Urinary bladder (tissue), 4 donors: ENCODE results near the gene TIAM1. TPM values are rescaled to one million over a fixed set of nuclear protein-coding genes. Genes with fewer than 3 reads are reported as not detected.

ENCODE experiments used
- DNase-seq: peaks from one replicate; pipeline ENCODE4 v3.0.0-alpha.2; 2015; ENCODE audit errors: extremely low spot score
- H3K27ac ChIP-seq: one replicate; pipeline ENCODE4 v1.5.1; 2013; ENCODE audit warnings: low read depth, mild to moderate bottlenecking, moderate library complexity
- H3K36me3 ChIP-seq: one replicate; pipeline ENCODE4 v1.6.1; 2013; ENCODE audit warnings: mild to moderate bottlenecking, moderate library complexity; ENCODE audit not compliant: insufficient read depth
- H3K4me1 ChIP-seq: one replicate; pipeline ENCODE4 v1.6.1; 2013; ENCODE audit warnings: mild to moderate bottlenecking, moderate library complexity; ENCODE audit not compliant: insufficient read depth
- H3K4me3 ChIP-seq: one replicate; pipeline ENCODE4 v1.5.1; 2013; ENCODE audit warnings: low read depth, low read length
- WGBS: extraction: QIAGEN DNeasy Blood & Tissue Kit; methylation state at CpG from one replicate; pipeline ENCODE4 v1.1.7; 2013; 5-methylcytosine and 5-hydroxymethylcytosine counted together
- polyA plus RNA-seq: library from polyadenylated mRNA; stranded (reverse); fragments of 200-250 nt; gene quantifications from one replicate; pipeline ENCODE4 v1.2.3, GENCODE V29; 2013
- total RNA-seq: library from RNA; depleted of rRNA; stranded (reverse); fragments of >200 nt; gene quantifications from one replicate; pipeline ENCODE4 v1.2.3, GENCODE V29; 2014
- donor health status: healthy with polysubstance abuse.
- donor health status: healthy.

TIAM1 gene
- total and polyA plus RNA-seq, 2 donors = 10.0 to 36.0 TPM

DNA sequence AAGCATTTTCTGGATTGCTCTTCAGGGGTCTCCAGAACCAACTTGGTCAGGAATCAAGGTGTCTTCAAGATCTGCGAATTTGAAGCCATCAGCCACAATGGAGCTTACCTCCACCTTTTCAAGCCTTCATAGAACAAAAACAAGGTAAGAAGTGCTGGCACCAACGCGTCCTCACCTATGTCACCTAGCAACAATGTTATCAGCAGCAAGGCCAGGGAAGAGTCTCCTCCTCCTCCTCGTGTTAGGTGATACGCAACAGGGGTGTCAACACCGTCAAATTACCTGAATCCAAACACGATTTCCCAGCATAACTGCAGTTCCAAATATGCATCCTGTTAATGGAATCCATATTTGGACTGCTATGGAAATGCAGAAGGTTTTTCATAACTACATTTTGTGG, 4.1 kb upstream of the TIAM1 start:
- 88% methylated on average over 7 of the region's 7 CpGs for WGBS
- no peak for DNase-seq
- H3K4me1 ChIP-seq = no peaks in the 10 kb centered on the region
- no peaks in the 10 kb centered on the region for H3K36me3 ChIP-seq
- H3K27ac ChIP-seq = no peak overlapping the region
- H3K4me3 ChIP-seq = no peak overlapping the region

DNA sequence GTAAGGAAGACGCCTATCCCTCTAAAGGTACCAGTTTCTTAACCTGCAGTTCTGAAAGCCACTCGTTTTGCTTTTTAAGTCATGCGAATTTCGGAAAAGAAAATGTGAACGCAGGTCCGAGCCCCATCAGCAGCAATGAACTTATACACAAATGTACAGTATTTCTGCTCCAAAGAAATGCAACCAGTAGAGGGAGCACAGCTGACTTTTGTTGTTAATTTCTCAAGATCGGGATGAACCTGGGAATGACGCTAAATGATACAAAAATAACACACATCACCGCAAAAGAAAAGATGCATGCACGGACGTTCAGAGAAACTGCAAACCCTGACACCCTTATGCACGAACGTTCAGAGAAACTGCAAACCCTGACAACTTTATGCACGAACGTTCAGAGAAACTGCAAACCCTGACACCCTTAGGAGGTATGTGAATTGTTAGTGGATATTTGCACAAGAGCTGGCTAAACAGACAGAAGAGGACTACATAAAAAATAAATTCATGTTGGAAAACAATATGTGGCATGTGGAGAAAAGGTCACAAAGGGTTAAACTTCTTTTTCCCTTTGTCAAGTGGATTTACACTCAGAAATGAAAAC, 3.5 kb upstream of the TIAM1 start:
- WGBS = 45% methylated on average over 15 of the region's 15 CpGs
- Histone ChIP-seq H3K4me3 (no peak overlapping the region), H3K36me3 (no peaks in the 10 kb centered on the region), H3K4me1 (no peaks in the 10 kb centered on the region), H3K27ac (no peak overlapping the region)
- DNase-seq = no peak

DNA sequence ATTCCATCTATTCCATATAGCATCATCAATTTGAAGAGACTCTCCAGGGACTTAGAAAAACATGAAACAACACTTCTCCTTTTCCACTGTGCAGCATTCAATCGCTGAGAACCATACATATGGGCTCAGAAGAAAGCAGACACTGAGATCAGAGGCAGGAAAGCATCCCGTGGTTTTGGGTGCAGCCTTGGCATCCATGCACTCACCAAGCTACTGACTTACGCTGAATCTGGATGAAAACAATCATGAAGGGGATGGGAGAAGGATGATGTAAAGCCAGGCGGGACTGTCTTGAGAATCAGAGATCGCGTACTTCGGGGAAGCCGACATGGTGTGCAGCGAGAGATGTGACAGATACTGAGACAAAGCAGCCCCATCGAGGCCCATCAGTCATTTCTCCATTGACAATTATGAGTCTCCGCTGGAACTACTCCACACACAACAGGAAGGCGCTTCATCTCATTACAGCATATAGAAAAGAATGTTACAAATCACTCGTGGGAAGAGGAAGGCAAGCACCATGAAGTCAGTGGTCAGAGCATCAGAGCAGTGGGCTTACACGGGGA, 2.3 kb upstream of the TIAM1 start:
- DNase-seq = no peak
- no peaks in the 10 kb centered on the region for H3K36me3 ChIP-seq
- no peak overlapping the region for H3K27ac ChIP-seq
- WGBS = 82% methylated on average over 14 of the region's 14 CpGs
- no peaks in the 10 kb centered on the region for H3K4me1 ChIP-seq
- H3K4me3 ChIP-seq = no peak overlapping the region

DNA sequence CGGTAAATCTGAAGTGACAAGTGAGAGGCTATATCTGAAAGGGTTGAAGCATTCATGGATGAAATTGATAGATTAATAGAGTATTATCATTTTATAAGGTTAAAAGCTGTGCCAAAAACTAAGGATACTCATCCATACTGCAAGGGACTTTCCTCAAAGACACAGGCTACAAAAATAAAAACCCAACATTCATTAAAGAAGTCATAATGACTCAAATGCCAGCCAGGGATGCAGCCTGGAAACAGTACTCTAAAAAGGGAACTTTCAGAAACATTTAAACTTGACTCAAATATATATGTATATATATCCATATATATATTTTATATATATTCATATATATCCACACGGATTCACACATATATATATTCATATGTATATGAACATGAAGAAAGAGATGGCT, 1.1 kb upstream of the TIAM1 start:
- Histone ChIP-seq H3K36me3 (no peaks in the 10 kb centered on the region), H3K4me1 (no peaks in the 10 kb centered on the region), H3K4me3 (no peak overlapping the region), H3K27ac (no peak overlapping the region)
- DNase-seq = no peak
- WGBS = 87% methylated on average over 2 of the region's 2 CpGs

DNA sequence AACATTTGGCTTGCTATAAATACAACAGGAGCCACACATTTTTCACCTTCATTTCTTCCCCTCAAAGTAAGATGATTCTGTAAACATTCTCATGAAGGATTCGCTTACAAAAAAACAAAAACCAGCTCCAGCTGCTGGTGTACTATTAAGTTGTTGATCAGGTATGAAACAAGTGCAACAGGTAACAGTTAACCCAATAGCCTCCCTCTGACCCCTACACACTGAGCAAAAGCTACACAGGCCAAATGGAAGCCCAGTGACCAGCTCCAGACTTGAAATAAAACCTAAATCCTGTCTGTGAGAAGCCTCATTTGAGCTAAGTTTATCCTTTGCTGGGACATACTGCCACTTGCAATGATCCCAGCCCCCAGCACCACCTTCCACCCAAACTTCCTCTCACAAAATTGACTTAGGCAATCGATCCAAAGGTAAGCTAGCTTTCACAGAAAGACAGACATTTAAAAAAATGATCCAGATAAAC, 991 bp downstream of the TIAM1 start:
- WGBS = 45% methylated on average over 2 of the region's 2 CpGs
- no peaks in the 10 kb centered on the region for H3K4me1 ChIP-seq
- peak overlapping the region; percentile 37 for H3K4me3 ChIP-seq
- no peak overlapping the region for H3K27ac ChIP-seq
- H3K36me3 ChIP-seq = no peaks in the 10 kb centered on the region
- no peak for DNase-seq

DNA sequence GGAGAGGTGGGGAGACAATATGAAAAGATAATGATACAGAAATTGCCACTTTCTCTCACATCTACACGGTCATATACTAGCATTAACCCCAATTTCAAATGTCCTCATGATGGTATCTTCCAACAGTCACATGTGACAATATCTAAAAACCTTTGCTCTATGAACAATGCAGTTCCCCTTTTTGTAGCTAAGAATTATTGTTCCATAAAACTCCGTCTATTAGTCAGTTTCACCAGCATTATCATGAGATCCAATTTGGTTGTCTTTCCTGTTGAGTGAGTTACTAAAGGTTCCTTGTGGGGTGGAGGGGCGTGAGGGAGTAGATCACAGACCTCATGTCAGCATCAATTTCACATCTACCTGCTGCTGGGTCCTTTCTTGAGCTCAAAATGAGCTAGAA, 1.7 kb downstream of the TIAM1 start:
- no peaks in the 10 kb centered on the region for H3K36me3 ChIP-seq
- WGBS = 80% methylated on average over 3 of the region's 3 CpGs
- no peak overlapping the region for H3K4me3 ChIP-seq
- no peak overlapping the region for H3K27ac ChIP-seq
- no peak for DNase-seq
- H3K4me1 ChIP-seq = no peaks in the 10 kb centered on the region

DNA sequence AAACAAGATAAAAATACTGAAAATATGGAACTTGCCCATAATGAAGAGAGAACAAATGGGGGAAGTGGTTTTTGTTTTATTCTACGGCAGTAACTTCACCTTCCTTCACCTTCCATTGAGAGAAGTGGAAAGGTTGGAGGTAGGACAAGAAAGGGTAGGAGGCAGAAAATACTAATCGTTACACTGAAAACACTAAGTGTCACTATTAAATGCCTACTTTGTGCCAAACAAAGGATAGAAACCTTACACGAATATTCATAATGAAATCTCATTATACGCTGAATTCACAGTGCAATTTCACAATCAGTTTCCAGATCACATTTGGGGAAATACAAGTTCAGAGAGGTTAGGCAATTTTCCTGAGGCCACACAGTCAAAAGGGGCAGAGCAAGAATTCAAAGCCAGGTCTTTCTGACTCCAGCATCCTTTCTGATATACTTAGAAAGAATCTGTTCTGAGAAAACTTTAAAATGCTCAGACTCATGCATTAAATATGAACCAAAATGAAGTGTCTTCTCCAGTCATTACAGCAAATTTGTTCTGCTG, 3.0 kb downstream of the TIAM1 start:
- WGBS = 85% methylated on average over 4 of the region's 4 CpGs
- H3K4me3 ChIP-seq = no peak overlapping the region
- H3K27ac ChIP-seq = no peak overlapping the region
- H3K4me1 ChIP-seq = no peaks in the 10 kb centered on the region
- DNase-seq = no peak
- no peaks in the 10 kb centered on the region for H3K36me3 ChIP-seq

DNA sequence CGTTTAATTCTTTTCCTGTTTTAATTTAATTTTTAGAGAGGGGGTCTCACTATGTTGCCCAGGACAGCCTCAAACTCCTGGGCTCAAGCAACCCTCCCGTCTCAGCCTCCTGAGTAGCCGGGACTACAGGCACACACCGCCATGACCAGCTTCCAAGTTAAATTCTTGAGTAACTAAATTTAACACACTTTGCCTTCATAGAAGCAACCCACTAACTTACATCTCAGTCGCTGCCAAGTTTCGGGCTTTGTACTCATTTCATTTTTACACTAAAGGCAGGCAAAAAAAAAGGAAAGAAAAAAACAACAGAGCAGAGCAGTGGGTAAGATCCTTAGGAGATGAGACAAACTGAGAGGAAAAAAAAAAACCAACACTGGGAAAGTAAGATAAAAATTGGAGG, 3.5 kb downstream of the TIAM1 start:
- H3K4me3 ChIP-seq = no peak overlapping the region
- no peaks in the 10 kb centered on the region for H3K36me3 ChIP-seq
- DNase-seq = no peak
- WGBS = 78% methylated on average over 6 of the region's 6 CpGs
- no peaks in the 10 kb centered on the region for H3K4me1 ChIP-seq
- no peak overlapping the region for H3K27ac ChIP-seq

DNA sequence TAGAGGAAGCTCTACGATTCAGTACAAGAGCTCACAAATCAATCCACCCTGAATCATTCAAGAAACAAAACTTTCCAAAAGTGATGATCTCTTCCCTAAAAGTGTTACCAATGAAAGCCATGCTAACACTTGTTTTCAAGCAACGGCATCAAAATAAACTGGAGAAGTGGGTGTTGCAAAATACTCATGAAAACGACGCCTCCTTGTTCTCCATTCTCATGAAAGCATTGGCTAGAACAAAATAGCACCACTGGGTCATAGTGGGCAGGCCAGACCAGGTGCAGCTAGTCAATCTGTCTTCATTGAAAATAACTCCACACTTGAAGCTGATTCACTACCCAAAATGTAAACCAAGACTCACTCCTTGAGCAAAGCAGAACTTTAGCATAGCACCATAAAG, 4.3 kb downstream of the TIAM1 start:
- no peak overlapping the region for H3K27ac ChIP-seq
- H3K36me3 ChIP-seq = no peaks in the 10 kb centered on the region
- no peak overlapping the region for H3K4me3 ChIP-seq
- DNase-seq = no peak
- no peaks in the 10 kb centered on the region for H3K4me1 ChIP-seq
- 88% methylated on average over 4 of the region's 4 CpGs for WGBS

DNA sequence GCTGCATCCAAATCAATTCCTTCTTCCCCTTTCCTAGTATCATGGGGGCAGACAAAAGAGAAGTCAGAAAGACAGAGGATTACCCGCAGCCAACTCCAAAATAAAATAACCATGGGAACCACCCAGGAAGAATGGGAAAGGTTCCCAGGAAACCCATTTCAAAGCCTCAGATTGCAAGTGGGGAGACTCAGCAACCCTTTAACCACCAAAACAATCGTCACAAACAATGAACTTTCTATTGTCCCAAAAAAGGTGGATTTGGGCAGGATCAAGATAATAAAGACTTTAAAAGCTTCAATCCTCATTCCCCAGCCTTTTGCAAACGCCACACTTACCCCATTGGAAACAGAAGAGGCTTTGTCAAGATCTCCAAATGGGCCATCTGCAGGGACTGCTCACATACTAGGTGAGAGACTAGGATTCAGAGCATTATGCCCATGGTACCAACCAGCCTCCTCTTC, 5.1 kb downstream of the TIAM1 start:
- Histone ChIP-seq H3K27ac (no peak overlapping the region), H3K36me3 (no peaks in the 10 kb centered on the region), H3K4me1 (no peaks in the 10 kb centered on the region), H3K4me3 (no peak overlapping the region)
- no peak for DNase-seq
- 72% methylated on average over 3 of the region's 3 CpGs for WGBS

DNA sequence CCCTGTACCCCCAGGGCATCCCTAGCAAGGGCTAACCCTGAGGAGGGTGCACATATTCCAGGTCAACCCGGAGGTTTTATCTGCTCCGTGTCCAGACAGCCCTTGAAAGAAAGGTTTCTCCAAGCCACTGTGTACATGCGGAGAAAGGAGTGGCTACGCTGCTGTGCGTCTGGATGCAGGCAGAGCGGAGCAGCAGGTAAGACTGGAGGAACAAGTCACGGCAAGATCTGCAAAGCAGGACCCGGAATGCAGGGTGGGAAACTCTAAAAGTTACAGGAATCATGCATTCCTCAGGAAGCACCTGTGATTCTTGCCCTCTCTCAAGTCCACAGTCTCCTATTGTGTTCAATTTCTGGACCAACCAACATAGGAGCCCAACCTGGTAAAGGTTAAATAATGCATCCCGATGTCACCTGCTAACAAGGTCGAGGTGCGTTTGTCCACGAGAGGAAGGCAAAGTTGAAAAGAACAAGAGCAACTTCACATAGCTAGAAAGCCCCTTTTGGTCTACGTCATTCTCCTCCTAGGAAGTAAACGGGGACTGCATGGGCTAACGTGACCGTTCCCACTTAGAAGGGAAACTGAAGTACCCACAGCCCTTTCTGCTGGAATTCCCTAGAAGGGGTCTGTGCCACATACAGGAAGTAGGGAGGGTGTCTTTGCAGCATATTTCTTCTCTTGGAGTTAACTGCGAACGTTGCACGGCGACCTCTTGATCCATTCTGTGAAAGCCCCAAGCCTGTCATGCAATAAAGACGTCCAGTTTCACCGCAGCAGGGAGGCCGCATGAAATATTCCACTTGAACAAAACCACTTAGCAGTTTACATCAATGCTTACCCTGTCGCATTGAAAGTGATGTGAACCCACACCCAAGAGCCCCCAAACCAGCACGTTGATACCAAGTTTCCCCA, 5.8 kb downstream of the TIAM1 start:
- no peak overlapping the region for H3K4me3 ChIP-seq
- DNase-seq = no peak
- WGBS = 75% methylated on average over 25 of the region's 25 CpGs
- H3K27ac ChIP-seq = peak overlapping the region; percentile 15
- no peaks in the 10 kb centered on the region for H3K4me1 ChIP-seq
- no peaks in the 10 kb centered on the region for H3K36me3 ChIP-seq

DNA sequence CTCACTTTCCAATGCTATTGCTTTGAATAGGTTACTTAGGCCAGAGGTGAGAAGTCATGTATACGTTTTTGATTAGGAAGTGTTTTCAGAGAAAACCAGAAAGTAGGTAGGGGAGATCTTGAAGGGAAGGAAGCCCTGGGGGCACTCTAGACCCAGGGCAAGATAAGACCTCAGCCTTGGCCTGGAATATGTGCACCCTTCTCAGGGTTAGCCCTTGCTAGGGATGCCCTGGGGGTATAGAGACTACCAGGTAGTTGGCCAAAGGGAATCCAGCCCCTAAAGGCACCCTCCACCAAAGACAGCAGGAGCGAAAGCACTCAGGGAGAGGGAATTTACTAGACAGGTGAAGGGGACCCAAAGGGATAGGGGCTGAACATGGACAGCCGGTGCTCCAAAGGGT, 7.0 kb downstream of the TIAM1 start:
- H3K36me3 ChIP-seq = no peaks in the 10 kb centered on the region
- H3K4me1 ChIP-seq = no peaks in the 10 kb centered on the region
- no peak overlapping the region for H3K4me3 ChIP-seq
- no peak for DNase-seq
- H3K27ac ChIP-seq = no peak overlapping the region
- 93% methylated on average over 3 of the region's 3 CpGs for WGBS

DNA sequence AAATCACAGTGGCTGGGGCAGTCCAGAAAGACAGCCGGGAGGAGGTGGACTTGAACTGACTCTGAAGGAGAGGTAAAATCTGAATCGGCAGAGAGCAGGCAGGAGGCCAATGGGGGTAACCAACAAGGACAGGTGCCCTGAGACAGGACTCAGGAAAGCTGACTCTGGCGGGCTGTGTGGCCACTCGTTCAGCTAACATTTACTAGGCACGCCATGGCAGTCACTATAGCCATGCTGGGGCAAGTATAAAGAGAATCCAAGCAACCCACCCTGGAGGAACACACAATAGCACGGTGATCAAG, 7.4 kb downstream of the TIAM1 start:
- no peak overlapping the region for H3K27ac ChIP-seq
- no peaks in the 10 kb centered on the region for H3K36me3 ChIP-seq
- 93% methylated on average over 6 of the region's 6 CpGs for WGBS
- DNase-seq = no peak
- no peak overlapping the region for H3K4me3 ChIP-seq
- no peaks in the 10 kb centered on the region for H3K4me1 ChIP-seq
